GM12872 (cell line): ENCODE measurements around the gene FAAH2.

Source experiments
- TF ChIP-seq, protein P1 (sequence below): IDR thresholded peaks from 3 replicates; pipeline ENCODE4 v1.5.1; 2011; ENCODE audit warnings: low read depth, mild to moderate bottlenecking, low read length, moderate library complexity; ENCODE audit not compliant: insufficient read depth

Gene FAAH2

DNA sequence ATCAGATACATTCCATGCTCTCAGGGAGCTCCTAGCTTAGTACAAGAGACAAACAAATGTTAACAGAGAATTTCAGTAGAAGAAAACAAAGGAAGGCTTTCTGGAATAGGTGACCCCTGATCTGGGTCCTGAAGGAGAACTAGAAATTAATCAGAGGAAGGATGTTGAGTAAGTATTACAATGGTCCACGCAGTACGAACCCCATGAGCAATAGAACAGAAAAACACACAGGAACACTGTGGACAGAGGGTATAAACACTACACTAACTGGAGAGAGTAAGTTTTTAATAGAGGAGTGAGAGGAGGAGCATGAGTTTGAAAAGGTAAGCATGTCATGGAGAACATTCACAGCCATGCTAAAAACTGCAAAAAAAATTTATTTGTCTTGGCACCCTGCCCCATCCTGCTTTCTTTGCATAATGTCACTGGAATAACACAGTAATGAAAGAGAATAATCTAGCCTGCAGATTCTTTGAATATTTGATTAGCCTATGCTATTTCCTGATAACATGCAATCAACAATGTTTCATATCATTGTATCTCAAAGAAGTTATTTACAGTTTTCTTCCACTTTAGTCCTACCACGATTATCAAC is 165.0 kb downstream of the FAAH2 start:
- TF ChIP-seq, protein P1, sequence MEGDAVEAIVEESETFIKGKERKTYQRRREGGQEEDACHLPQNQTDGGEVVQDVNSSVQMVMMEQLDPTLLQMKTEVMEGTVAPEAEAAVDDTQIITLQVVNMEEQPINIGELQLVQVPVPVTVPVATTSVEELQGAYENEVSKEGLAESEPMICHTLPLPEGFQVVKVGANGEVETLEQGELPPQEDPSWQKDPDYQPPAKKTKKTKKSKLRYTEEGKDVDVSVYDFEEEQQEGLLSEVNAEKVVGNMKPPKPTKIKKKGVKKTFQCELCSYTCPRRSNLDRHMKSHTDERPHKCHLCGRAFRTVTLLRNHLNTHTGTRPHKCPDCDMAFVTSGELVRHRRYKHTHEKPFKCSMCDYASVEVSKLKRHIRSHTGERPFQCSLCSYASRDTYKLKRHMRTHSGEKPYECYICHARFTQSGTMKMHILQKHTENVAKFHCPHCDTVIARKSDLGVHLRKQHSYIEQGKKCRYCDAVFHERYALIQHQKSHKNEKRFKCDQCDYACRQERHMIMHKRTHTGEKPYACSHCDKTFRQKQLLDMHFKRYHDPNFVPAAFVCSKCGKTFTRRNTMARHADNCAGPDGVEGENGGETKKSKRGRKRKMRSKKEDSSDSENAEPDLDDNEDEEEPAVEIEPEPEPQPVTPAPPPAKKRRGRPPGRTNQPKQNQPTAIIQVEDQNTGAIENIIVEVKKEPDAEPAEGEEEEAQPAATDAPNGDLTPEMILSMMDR = no peak

DNA sequence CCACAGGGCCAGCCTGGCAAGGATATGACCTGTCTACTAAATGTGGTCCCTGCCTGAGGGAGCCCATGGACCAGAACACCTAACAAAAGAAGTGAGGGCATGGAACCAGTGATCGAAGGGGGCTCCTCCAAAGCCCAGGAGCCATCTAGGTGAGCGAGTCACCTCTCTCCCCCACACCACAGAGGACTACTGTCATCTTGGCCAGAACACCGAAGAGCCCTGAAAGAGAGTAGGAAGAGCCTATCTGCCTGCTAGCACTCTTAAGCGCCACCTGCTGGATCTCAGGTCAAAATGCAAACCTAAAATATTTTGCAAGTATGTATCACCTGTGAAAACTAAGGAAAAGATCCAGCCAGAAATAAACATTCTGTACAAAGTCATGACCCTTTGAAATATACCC is 167.4 kb downstream of the FAAH2 start:
- TF ChIP-seq, protein P1 = peak; percentile 64

DNA sequence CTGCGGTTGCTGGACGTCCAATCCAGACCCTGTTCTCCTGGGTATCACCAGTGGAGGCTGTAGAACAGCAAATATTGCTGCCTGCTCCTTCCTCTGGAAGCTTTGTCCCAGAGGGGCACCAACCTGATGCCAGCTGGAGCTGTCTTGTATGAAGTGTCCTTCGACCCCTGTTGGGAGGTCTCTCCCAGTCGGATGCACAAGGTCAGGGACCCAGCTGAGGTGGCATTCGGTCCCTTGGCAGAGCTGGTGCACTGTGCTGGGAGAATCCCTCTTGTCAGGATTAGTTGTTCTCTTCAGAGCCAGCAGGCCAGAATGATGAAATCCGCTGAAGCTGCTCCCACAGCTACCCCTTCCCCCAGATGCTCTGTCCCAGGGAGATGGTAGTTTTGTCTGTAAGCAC is 195.0 kb downstream of the FAAH2 start:
- TF ChIP-seq, protein P1 = no peak

DNA sequence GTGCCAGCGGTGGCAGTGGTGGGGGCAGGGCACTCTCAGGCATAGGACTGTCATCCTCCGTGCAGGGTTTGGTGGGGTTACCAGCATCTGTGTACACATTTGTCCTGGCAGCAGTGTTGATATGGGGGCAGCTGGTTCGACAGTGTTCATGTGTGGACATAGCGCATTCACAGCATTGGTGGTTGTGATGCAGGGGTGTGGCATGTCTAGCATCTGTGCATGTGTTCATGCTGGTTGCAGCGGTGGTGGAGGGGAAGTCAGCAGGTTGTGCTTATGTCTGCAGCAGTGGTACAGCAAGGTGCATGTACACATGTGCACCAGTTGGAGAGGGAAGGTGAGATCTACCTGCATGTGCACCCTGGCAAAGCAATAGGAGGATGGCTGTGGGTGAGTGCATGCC is 230.0 kb downstream of the FAAH2 start:
- TF ChIP-seq, protein P1 = no peak

DNA sequence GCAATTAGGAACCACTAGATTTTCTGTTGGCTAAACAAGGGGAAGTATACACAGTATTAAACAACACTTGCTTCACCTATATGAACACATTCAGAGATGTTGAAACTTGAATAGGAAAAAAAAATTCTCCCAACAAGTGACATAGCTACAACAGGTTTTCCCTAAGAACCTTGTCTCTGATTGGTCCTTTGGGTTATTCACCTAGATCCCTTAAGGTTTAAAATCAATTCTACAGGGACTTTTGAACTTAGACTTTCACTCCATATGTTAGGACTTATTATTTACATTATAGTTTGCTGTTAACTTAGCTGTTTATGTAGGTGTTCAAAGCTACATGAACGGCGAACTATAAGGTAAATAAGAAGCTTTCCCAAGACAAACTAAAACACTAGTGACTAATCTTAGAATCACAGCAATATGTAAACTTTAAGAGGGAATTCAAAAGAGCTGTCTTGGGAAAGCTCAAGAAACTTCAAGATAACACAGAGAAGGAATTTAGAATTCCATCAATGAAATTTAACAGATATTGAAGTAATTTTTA is 233.1 kb downstream of the FAAH2 start:
- TF ChIP-seq, protein P1 = no peak

DNA sequence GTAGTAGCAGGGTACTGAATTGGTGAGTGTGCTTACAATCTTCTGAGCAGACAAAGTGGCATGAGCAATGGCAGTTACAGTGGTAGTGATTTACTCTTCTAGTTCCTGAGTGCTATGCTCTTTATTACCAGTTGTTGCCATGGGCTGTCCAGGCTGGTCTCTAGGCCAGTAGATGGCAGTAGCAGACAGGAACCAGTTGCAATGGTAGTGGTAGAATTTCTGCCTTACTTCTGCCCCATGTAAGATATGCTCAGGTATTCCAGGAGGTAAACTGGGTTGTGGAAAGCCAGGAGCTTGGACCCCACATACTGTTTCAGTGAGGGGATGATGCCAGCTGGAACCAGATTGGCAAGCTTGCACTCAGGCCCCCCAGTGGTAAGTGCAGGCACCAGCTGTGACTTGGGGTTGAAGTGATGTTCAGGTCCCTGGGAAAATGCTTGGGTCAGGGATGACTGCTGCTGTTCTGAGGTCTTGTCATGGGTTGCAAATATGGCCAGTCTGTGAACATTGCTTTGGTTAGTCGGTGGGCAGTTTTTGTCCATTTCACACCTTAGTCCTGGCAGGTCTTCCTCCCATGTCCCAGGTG is 242.3 kb downstream of the FAAH2 start:
- TF ChIP-seq, protein P1 = peak; percentile 48; the same call in 1 of the 3 replicates
